ENCODE results near the gene COL5A2. TPM values are rescaled to one million over a fixed set of nuclear protein-coding genes. Genes with fewer than 3 reads are reported as not detected.

Gene COL5A2
- total RNA-seq, 1 donor from 2014 or later = 26.3 TPM

- TF ChIP-seq, protein P1, sequence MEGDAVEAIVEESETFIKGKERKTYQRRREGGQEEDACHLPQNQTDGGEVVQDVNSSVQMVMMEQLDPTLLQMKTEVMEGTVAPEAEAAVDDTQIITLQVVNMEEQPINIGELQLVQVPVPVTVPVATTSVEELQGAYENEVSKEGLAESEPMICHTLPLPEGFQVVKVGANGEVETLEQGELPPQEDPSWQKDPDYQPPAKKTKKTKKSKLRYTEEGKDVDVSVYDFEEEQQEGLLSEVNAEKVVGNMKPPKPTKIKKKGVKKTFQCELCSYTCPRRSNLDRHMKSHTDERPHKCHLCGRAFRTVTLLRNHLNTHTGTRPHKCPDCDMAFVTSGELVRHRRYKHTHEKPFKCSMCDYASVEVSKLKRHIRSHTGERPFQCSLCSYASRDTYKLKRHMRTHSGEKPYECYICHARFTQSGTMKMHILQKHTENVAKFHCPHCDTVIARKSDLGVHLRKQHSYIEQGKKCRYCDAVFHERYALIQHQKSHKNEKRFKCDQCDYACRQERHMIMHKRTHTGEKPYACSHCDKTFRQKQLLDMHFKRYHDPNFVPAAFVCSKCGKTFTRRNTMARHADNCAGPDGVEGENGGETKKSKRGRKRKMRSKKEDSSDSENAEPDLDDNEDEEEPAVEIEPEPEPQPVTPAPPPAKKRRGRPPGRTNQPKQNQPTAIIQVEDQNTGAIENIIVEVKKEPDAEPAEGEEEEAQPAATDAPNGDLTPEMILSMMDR (IDR thresholded peaks at IDR 0.05) = no peak
- no peak overlapping the region for H3K27ac ChIP-seq
- ATAC-seq (no peak), DNase-seq (no peak)
- H3K27me3 ChIP-seq (ENCODE audit: low read depth) = no peaks in the 10 kb centered on the region
- no peak overlapping the region for H3K4me3 ChIP-seq
- no peaks in the 10 kb centered on the region for H3K4me1 ChIP-seq
- no peaks in the 10 kb centered on the region for H3K9me3 ChIP-seq
- intact Hi-C loops (cut with DNase I) = no loop called here
- no peaks in the 10 kb centered on the region for H3K36me3 ChIP-seq
These were observed 13.2 kb upstream of the COL5A2 start for GRCh38 chr2:189192766-189193165.

- Histone ChIP-seq H3K4me1 (no peaks in the 10 kb centered on the region), H3K9me3 (no peaks in the 10 kb centered on the region), H3K4me3 (no peak overlapping the region), H3K27me3 (ENCODE audit: low read depth) (no peaks in the 10 kb centered on the region), H3K27ac (no peak overlapping the region), H3K36me3 (no peaks in the 10 kb centered on the region)
- intact Hi-C loops (cut with DNase I) = no loop called here
- TF ChIP-seq, protein P1 (IDR thresholded peaks at IDR 0.05) = no peak
- DNase-seq (no peak), ATAC-seq (no peak)
These were observed 12.2 kb upstream of the COL5A2 start for GRCh38 chr2:189191766-189192165.

DNA sequence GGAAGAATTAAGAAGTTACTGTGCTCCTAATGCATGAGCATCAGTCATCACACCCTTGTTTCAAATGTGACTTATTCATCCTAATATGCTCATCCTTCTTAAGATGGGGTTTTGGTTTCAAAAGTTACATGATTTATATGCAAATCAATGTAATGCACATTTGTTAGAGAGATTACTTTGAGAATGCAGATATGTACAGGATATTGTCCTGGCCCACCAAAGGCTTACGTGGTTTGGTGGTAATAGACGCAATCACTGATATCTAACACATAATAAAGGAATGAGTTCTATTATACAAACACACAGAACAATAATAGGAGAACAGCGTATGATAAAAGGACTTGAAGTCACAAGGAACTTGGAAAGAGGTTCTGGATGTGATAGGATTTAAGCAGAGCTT is 11.1 kb upstream of the COL5A2 start:
- Histone ChIP-seq H3K4me1 (no peaks in the 10 kb centered on the region), H3K9me3 (no peaks in the 10 kb centered on the region), H3K27me3 (ENCODE audit: low read depth) (no peaks in the 10 kb centered on the region), H3K27ac (no peak overlapping the region), H3K36me3 (no peaks in the 10 kb centered on the region), H3K4me3 (no peak overlapping the region)
- DNase-seq = no peak
- no peak for ATAC-seq
- TF ChIP-seq, protein P1 (IDR thresholded peaks at IDR 0.05) = no peak
- intact Hi-C loops (cut with DNase I) = no loop called here

GRCh38 chr2:189188115-189188805 is 8.7 kb upstream of the COL5A2 start:
- no peak overlapping the region for H3K4me3 ChIP-seq
- no peak for ATAC-seq
- no peak overlapping the region for H3K27ac ChIP-seq
- H3K27me3 ChIP-seq (ENCODE audit: low read depth) = no peaks in the 10 kb centered on the region
- H3K36me3 ChIP-seq = no peaks in the 10 kb centered on the region
- no peaks in the 10 kb centered on the region for H3K4me1 ChIP-seq
- TF ChIP-seq, protein P1 (IDR thresholded peaks at IDR 0.05) = no peak
- DNase-seq = no peak
- intact Hi-C loops (cut with DNase I) = no loop called here
- no peaks in the 10 kb centered on the region for H3K9me3 ChIP-seq

DNA sequence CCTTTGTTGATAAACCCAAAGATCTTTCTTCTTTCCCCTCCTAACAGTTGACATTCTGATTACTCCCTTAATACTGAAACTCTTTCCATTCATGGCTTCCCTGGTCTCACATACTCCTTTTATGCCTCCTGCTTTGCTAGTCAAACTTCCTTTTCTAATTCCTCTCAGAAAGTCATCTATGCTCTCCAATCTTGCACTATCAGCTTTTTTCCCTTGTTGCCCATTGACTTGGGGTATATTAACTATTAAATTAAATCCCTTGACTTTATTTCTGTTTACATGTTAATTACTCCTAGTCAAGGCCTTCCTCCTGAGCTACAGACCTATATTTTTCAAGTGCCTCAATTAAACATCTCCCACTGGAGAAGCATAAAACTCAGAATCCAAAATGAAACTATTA is 3.6 kb upstream of the COL5A2 start:
- no peaks in the 10 kb centered on the region for H3K9me3 ChIP-seq
- no peak overlapping the region for H3K27ac ChIP-seq
- intact Hi-C loops (cut with DNase I) = no loop called here
- H3K36me3 ChIP-seq = no peaks in the 10 kb centered on the region
- H3K27me3 ChIP-seq (ENCODE audit: low read depth) = no peaks in the 10 kb centered on the region
- no peaks in the 10 kb centered on the region for H3K4me1 ChIP-seq
- H3K4me3 ChIP-seq = no peak overlapping the region
- DNase-seq (no peak), ATAC-seq (no peak)
- TF ChIP-seq, protein P1 (IDR thresholded peaks at IDR 0.05) = no peak

All from lower lobe of right lung (tissue), 2 donors.